ENCODE results near the gene MALL.
"Not testable (repeated sequence)": the region's sequence is repeated elsewhere in the genome, so short reads cannot be mapped to it uniquely, and the experiment has no call there.

MALL gene

GRCh38 chr2:110115291-110116032, at the start of gene MALL:
MALL (minus strand) TSS chr2:110115822; CDS start chr2:110115792, 30 bp downstream.
- no peak for DNase-seq

GRCh38 chr2:110157153-110157793, 41.7 kb upstream of the MALL start:
- DNase-seq: no peak

- not testable (repeated sequence) for DNase-seq
These were observed 39.2 kb upstream of the MALL start for GRCh38 chr2:110154828-110155227.

- DNase-seq: not testable (repeated sequence)
These were observed 38.6 kb upstream of the MALL start for GRCh38 chr2:110154188-110154587.

- DNase-seq: no peak
These were observed 37.8 kb upstream of the MALL start for GRCh38 chr2:110153416-110153815.

- DNase-seq: no peak
These were observed 37.3 kb upstream of the MALL start for GRCh38 chr2:110152943-110153342.

- DNase-seq: no peak
These were observed 34.0 kb upstream of the MALL start for GRCh38 chr2:110149330-110150220.

- DNase-seq: no peak
These were observed 31.3 kb upstream of the MALL start for GRCh38 chr2:110146945-110147332.

- DNase-seq: no peak
These were observed 30.7 kb upstream of the MALL start for GRCh38 chr2:110146183-110146944.

- DNase-seq: no peak
These were observed 28.4 kb upstream of the MALL start for GRCh38 chr2:110143982-110144381.

GRCh38 chr2:110140401-110140800, 24.8 kb upstream of the MALL start:
- no peak for DNase-seq

GRCh38 chr2:110134025-110134424, 18.4 kb upstream of the MALL start:
- DNase-seq: no peak

GRCh38 chr2:110131166-110131565, 15.5 kb upstream of the MALL start:
- no peak for DNase-seq

GRCh38 chr2:110130757-110131156, 15.1 kb upstream of the MALL start:
- no peak for DNase-seq

- DNase-seq: no peak
These were observed 11.3 kb upstream of the MALL start for GRCh38 chr2:110126906-110127305.

GRCh38 chr2:110126086-110126773, 10.6 kb upstream of the MALL start:
- DNase-seq: no peak

- no peak for DNase-seq
These were observed 9.5 kb upstream of the MALL start for GRCh38 chr2:110124939-110125691.

- no peak for DNase-seq
These were observed 8.6 kb upstream of the MALL start for GRCh38 chr2:110124038-110124825.

GRCh38 chr2:110121592-110121991, 6.0 kb upstream of the MALL start:
- no peak for DNase-seq

- no peak for DNase-seq
These were observed 5.4 kb upstream of the MALL start for GRCh38 chr2:110121052-110121334.
